OCI-LY7 (cell line): ENCODE measurements around the gene TRIM26. TPM values are rescaled to one million over a fixed set of nuclear protein-coding genes. Genes with fewer than 3 reads are reported as not detected.
"Not testable (repeated sequence)": the region's sequence is repeated elsewhere in the genome, so short reads cannot be mapped to it uniquely, and the experiment has no call there.

Experiments
- BruUV-seq: library from RNA; stranded (reverse); fragments of 400-500 nt; replicated peaks from 2 replicates; lab custom pipeline; 2021; lab: Mats Ljungman, UMichigan
- CTCF ChIA-PET: fragments of 300-600 bp; sonication (Branson Sonifier 250); formaldehyde crosslinking; loops from one replicate; lab custom pipeline; 2022; ENCODE audit warnings: antibody characterized with exemption; ENCODE audit not compliant: unreplicated experiment; lab: Charles Lee
- POLR2A ChIA-PET: fragments of 300-600 bp; sonication (Branson Sonifier 250); formaldehyde crosslinking; loops from one replicate; lab custom pipeline; 2022; ENCODE audit warnings: antibody characterized with exemption; lab: Charles Lee
- DNase-seq: peaks from one replicate; pipeline ENCODE4 v3.0.0-alpha.2; 2015; ENCODE audit warnings: low spot score
- H2AFZ ChIP-seq: fragments of 200-600 bp; sonication (generic), shearing (Covaris generic); 2 replicates; pipeline ENCODE4 v1.6.1; 2014; ENCODE audit warnings: mild to moderate bottlenecking, antibody characterized with exemption, low read length, moderate library complexity
- H3K27ac ChIP-seq: fragments of 200-600 bp; sonication (generic); 2 replicates; pipeline ENCODE4 v1.5.1; 2014; ENCODE audit warnings: mixed run types, low read depth, mild to moderate bottlenecking, moderate library complexity, low read length, inconsistent platforms; ENCODE audit not compliant: poor library complexity, severe bottlenecking
- H3K36me3 ChIP-seq: fragments of 200-600 bp; sonication (generic); 2 replicates; pipeline ENCODE4 v1.6.1; 2014; ENCODE audit warnings: mild to moderate bottlenecking, antibody characterized with exemption, low read length, moderate library complexity, mixed read lengths; ENCODE audit not compliant: insufficient read depth
- H3K4me1 ChIP-seq: fragments of 200-600 bp; sonication (generic); 2 replicates; pipeline ENCODE4 v1.5.1; 2014; ENCODE audit warnings: mild to moderate bottlenecking, low read length; ENCODE audit not compliant: insufficient read depth, poor library complexity, severe bottlenecking
- H3K4me2 ChIP-seq: fragments of 200-600 bp; sonication (generic); 2 replicates; pipeline ENCODE4 v1.6.1; 2014; ENCODE audit warnings: mild to moderate bottlenecking, low read length
- H3K4me3 ChIP-seq: fragments of 200-600 bp; sonication (generic); 2 replicates; pipeline ENCODE4 v1.5.1; 2014; ENCODE audit warnings: mild to moderate bottlenecking, low read depth, low read length; ENCODE audit not compliant: poor library complexity, severe bottlenecking
- H3K79me2 ChIP-seq: fragments of 200-600 bp; sonication (generic); 2 replicates; pipeline ENCODE4 v1.6.1; 2016; ENCODE audit warnings: low read depth, mild to moderate bottlenecking, low read length, moderate library complexity, mixed read lengths; ENCODE audit not compliant: insufficient read depth
- H3K9me2 ChIP-seq: fragments of 200-600 bp; sonication (generic); 2 replicates; pipeline ENCODE4 v1.6.1; 2016; ENCODE audit warnings: mild to moderate bottlenecking, low read length, mixed read lengths; ENCODE audit not compliant: insufficient read depth
- H3K9me3 ChIP-seq: fragments of 200-600 bp; sonication (generic); 2 replicates; pipeline ENCODE4 v1.6.1; 2014; ENCODE audit warnings: mild to moderate bottlenecking, mixed run types, low read length, mixed read lengths
- H4K20me1 ChIP-seq: fragments of 200-600 bp; sonication (generic); 2 replicates; pipeline ENCODE4 v1.6.1; 2014; ENCODE audit warnings: mild to moderate bottlenecking, antibody characterized with exemption, low read length, moderate library complexity, mixed read lengths; ENCODE audit not compliant: insufficient read depth
- EZH2phosphoT487 ChIP-seq: fragments of 200-600 bp; sonication (generic); IDR thresholded peaks from 2 replicates; pipeline ENCODE4 v1.6.1; 2018; ENCODE audit warnings: low read depth, borderline replicate concordance, mild to moderate bottlenecking, mixed run types, antibody characterized with exemption, low read length, moderate library complexity, mixed read lengths
- intact Hi-C: fragments of 100-400 bp; cut with micrococcal nuclease; formaldehyde crosslinking; loops from one replicate; pipeline ENCODE4 v1.10.0; 2022; ENCODE audit not compliant: unreplicated experiment
- total RNA-seq, 2 experiments: library from RNA; depleted of rRNA in 1 of 2; stranded (reverse); fragments of >200 nt in 1 of 2; shearing (Covaris generic) in 1 of 2; gene quantifications; 2 replicates each; pipeline ENCODE4 v1.2.3, GENCODE V29; 2014 to 2022
- TF ChIP-seq, protein P1 (sequence below): fragments of 200-600 bp; sonication (generic); conservative IDR thresholded peaks from 2 replicates; pipeline ENCODE4 v1.5.1; 2014; ENCODE audit warnings: mild to moderate bottlenecking, antibody characterized with exemption, low read length, moderate library complexity, mixed read lengths

The TRIM26 gene
- total RNA-seq, 2 experiments from 2014 or later: 53.2 to 53.3 TPM

DNA sequence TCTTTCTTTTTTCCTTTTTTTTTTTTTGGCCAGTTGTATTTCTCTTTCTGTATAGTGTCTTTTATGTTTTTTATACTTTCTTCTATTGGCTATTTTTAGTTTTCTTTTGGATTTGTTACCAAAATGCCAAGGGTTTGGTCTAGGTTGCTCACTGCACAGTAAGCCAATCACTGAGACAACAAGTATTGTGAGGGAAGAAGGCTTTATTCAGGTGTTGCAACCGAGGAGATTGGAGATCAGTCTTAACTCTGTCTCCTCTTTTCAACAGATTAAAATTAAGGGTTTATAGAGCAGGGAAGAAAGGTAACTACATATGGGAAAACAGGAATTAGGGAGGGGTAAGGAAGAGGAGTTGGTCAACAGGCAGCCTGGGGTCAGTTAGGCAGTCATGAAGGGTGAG is 10.1 kb upstream of the TRIM26 start:
- Histone ChIP-seq H3K79me2 (no peaks in the 10 kb centered on the region), H3K4me3 (no peak overlapping the region), H4K20me1 (no peaks in the 10 kb centered on the region), H2AFZ (no peak overlapping the region), H3K4me1 (peaks cover 8% of the 10 kb centered on the region), H3K36me3 (no peaks in the 10 kb centered on the region), H3K9me3 (peaks cover 17% of the 10 kb centered on the region; the same call in 1 of the 2 replicates), H3K27ac (no peak overlapping the region), H3K4me2 (no peak overlapping the region), H3K9me2 (no peaks in the 10 kb centered on the region)
- DNase-seq: no peak
- TF ChIP-seq, protein P1, sequence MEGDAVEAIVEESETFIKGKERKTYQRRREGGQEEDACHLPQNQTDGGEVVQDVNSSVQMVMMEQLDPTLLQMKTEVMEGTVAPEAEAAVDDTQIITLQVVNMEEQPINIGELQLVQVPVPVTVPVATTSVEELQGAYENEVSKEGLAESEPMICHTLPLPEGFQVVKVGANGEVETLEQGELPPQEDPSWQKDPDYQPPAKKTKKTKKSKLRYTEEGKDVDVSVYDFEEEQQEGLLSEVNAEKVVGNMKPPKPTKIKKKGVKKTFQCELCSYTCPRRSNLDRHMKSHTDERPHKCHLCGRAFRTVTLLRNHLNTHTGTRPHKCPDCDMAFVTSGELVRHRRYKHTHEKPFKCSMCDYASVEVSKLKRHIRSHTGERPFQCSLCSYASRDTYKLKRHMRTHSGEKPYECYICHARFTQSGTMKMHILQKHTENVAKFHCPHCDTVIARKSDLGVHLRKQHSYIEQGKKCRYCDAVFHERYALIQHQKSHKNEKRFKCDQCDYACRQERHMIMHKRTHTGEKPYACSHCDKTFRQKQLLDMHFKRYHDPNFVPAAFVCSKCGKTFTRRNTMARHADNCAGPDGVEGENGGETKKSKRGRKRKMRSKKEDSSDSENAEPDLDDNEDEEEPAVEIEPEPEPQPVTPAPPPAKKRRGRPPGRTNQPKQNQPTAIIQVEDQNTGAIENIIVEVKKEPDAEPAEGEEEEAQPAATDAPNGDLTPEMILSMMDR: no peak
- no peak for TF ChIP-seq EZH2phosphoT487
- no TSS peak for BruUV-seq
- intact Hi-C loops: no loop called here
- ChIA-PET CTCF (no interaction called here), POLR2A (interaction anchor here (0.6 kb wide), 1 partner anchor 110 kb away, joined by 5 read pairs; no protein-coding TSS in a partner anchor)

GRCh38 chr6:30221956-30222355 is 8.8 kb upstream of the TRIM26 start:
- intact Hi-C loops, H3K9me2 ChIP-seq, POLR2A ChIA-PET, H3K79me2 ChIP-seq, H2AFZ ChIP-seq, DNase-seq, CTCF ChIA-PET, H4K20me1 ChIP-seq, H3K4me3 ChIP-seq, BruUV-seq, H3K27ac ChIP-seq, H3K4me2 ChIP-seq, H3K36me3 ChIP-seq: not testable (repeated sequence)
- Histone ChIP-seq H3K9me3 (peaks cover 17% of the 10 kb centered on the region; the same call in 1 of the 2 replicates), H3K4me1 (peaks cover 11% of the 10 kb centered on the region)

DNA sequence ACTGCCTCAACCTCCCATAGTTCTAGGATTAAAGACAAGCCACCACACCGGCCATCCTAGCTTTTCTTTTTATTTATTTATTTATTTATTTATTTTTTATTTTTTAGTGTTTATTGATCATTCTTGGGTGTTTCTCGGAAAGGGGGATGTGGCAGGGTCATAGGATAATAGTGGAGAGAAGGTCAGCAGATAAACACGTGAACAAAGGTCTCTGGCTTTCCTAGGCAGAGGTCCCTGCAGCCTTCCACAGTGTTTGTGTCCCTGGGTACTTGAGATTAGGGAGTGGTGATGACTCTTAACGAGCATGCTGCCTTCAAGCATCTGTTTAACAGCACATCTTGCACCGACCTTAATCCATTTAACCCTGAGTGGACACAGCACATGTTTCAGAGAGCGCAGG is 8.2 kb upstream of the TRIM26 start:
- H2AFZ ChIP-seq, H4K20me1 ChIP-seq, H3K4me2 ChIP-seq, H3K4me3 ChIP-seq, intact Hi-C loops, CTCF ChIA-PET, H3K79me2 ChIP-seq, BruUV-seq, DNase-seq, H3K36me3 ChIP-seq, H3K27ac ChIP-seq, H3K9me2 ChIP-seq: not testable (repeated sequence)
- Histone ChIP-seq H3K4me1 (peaks cover 17% of the 10 kb centered on the region), H3K9me3 (peaks cover 17% of the 10 kb centered on the region; the same call in 1 of the 2 replicates)
- POLR2A ChIA-PET: interaction anchor here (0.6 to 1.1 kb wide), 2 partner anchors 18 to 58 kb away, joined by 3 read pairs; no protein-coding TSS in a partner anchor
